Left hindlimb (tissue), 1 donor: Measurements from ENCODE around the gene LTO1.
A peak's percentile ranks its signal among the peaks of the same experiment; 100 is the strongest.

Experiments used
- DNase-seq: peaks from one replicate; pipeline ENCODE4 v3.0.0-alpha.2; 2018

Gene LTO1

GRCh38 chr11:69674886-69675714 is at the start of gene LTO1:
TSS of gene LTO1 (minus strand) at chr11:69675353. CDS start at chr11:69675239, 114 bp downstream.
- DNase-seq = peak; percentile 97

DNA sequence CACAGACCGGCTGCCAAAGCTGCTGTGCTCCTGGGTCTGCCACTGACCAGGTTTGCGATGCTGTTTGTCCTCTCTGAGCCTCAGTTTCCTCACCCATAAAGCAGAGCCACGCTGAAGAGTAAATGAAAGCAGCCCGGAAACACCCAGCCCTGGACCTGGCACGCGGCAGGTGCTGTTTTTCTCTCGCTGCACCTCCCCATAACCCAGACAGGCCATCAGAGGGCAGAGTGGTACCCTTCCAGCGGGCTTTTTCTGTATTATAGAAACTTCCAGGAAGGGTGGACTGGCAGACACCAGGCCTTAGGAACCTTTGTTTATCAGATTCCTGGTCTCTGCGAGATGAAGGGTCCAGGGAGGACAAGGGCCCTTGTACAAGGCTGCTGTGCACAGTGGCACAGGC is 46.6 kb upstream of the LTO1 start:
- DNase-seq = no peak

- DNase-seq = no peak
Measured at GRCh38 chr11:69721106-69721505, 46.0 kb upstream of the LTO1 start.

DNA sequence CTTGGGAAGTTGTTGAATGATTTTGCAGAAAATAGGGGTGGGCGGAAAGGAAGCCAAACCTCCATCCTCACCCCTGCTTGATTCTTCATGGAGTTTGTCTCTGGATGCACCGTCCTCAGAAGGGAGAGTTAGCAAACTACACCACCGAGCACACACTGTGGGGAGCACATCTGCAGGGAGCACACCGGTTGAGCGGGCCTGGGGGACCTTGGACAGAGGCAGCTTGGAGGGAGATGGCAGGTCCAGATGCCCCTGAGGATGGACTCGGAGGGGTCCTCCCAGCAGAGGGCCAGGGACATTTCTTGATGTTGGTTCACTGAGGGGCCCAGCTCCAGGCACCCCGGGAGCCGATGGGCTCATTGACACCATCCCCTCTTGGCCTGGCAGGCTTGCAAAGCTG is 43.8 kb upstream of the LTO1 start:
- no peak for DNase-seq

- no peak for DNase-seq
Measured at GRCh38 chr11:69718147-69718546, 43.0 kb upstream of the LTO1 start.

DNA sequence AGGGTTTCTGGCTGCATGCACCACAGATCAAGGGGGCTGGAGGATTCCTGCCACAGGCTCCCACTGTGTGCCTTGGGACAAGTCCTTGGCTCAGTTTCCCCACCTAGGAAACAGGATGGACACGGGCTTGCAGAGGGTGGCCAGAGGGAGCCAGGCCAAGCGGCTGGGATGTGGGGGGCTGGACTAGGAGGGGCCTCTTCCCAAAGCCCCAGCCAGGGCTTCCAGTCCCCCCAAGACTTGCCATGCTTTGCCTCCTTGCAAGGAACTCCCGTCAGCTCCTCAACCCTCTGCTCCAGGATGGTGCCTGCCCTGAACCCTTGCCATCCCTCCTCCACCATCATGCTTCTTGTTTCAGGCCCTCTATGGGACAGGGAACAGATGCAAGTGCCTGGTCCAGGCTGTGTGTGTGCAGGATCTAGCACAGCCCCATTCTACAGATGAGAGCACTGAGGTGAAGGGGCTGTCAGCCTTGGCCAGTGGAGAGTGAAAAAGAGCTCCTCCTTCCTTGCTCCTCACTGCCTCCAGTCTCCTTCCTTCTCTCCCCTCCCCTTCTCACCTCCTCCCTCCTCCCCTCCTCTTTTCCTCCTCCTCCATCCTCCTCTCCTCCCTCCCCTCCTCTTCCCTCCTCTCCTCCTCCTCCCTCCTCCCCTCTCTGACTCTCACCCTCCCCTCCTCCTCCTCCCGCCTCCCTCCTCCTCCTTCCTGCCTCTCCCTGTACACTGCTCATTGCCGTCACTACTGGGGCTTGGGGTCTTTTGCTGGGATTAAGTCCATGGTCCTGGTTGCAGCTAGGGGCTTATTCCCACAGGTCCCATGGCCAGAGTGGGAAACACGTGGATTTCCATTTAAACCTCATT is 42.0 kb upstream of the LTO1 start:
- DNase-seq = no peak

GRCh38 chr11:69716099-69716498 is 40.9 kb upstream of the LTO1 start:
- no peak for DNase-seq

GRCh38 chr11:69715446-69715845 is 40.3 kb upstream of the LTO1 start:
- no peak for DNase-seq

DNA sequence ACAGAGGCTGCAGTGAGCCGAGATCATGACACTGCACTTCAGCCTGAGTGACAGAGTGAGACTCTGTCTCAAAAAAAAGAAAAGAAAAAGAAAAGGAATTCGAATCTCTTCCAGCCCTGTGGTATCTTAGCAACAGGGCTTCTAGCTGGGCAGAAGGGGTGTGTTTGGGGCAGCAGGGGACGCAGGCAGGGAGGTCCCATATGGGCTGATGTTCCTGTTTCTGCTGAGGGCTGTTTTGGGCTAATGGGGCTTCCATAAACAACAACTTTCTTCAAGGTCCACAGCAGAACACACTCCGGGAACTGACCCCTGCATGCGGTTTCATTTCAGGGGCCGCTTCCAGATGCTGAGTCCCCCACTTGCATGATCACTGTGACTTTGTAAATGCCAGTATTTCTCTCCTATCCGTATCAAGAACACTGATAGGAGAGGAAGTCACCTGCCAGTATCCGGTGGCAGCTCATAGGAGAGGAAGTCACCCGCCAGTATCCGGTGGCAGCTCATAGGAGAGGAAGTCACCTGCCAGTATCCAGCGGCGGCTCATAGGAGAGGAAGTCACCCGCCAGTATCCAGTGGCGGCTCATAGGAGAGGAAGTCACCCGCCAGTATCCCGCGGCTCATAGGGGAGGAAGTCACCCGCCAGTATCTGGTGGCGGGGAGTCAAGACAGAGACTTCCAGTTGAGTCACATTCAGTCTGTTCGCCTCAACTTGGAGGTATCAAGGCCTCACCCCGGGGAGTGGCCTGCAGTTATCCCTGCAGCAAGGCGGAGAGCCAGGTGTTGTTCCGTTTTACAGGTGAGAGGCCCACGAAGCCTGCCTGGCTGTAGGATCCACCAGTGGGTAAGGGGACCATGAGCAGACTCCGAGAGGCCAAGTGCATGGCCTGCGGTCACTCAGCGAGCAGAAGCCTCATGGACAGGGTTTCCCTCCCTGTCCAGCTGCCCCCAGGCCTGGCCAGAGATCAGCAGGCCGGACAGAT is 37.0 kb upstream of the LTO1 start:
- no peak for DNase-seq

DNA sequence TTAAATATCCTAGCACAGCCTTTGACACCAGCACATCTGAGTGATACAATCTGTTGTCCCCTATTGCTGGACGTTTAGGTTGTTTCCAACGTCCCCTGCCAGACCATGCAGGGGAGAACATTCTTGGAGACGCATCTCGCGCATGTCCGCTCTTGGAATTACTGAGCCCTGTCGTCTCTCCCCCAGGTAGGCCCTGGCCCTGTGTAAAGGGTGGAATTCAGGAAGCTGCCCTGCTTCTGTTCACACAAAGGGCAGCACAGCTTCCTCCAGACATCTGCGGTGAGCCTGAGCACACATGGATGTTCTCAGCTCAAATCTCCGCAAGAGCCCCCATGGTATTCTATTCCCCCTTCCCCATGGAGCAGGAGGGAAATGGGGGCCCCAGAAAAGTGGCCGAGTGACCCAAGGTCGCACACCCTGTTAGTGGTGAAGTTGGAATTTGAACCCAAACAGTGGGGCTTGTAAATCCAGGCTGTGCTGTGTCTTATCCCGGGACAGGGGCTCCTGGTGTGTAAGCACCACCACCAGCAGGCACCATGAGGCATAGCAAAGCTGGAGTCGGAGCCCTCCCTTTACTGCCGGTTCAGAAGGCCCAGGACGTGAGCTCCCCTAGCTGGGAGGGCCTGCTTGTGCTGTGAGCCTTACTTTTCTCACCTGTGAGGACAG is 33.7 kb upstream of the LTO1 start:
- DNase-seq = no peak

- no peak for DNase-seq
Measured at GRCh38 chr11:69707176-69707575, 32.0 kb upstream of the LTO1 start.

DNA sequence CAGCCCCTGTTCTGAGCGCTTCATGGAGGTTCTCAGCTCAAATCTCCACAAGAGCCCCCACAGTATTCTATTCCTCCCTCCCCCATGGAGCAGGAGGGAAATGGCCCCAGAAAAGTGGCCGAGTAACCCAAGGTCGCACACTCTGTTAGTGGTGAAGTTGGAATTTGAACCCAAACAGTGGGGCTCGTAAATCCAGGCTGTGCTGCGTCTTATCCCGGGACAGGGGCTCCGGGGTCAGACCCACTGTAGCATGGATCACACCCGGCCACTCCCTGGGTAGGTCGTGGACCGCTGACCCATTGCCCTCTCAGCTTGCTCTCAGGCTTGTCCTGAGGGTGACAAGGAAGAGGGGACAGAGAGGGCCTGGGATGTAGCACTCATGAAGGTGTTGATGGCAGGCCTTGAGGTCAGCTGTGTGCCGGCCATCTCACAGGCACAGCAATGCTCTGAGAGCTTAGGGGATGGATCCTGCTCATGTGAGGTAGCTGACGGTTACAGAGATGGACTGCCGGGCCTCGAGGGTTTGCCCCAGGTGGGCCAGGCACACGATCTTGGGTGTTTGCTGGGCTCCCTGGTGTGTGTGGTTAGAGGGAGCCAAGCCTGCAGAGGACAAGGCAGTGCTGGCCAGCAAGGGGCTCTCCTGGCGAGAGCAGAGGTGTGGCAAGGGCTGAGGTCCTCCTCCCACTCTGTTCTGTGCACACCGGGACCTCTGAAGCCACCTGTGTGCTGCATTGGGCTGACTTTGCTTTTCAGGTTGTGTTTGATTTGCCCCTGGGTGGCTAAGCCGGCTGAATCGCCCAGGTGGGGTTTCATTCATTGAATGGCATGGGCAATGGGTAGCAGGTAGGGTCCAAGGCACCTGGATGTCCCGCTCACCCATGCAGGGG is 31.0 kb upstream of the LTO1 start:
- no peak for DNase-seq

DNA sequence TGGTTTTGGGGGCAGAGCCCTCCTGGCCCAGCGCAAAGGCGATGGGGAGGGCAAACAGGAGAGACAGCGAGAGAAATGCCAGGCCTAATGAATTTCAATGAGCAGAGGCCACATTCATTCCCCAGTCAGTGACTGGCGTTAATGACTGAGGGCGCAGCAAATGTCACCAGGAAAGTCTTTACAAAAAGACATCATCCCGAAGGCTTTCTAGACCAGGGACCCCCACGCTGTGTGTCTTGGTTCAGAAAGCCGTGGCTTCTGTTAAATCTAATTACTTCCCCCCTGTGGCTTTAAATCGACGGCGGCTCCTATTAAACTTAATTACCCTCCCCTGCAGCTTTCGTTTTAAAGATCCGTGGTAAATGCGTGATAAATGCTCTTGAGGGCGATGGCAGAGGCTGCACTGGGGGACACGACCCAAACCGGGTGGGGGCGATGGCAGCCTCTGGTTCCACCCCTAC is 30.2 kb upstream of the LTO1 start:
- DNase-seq = no peak

DNA sequence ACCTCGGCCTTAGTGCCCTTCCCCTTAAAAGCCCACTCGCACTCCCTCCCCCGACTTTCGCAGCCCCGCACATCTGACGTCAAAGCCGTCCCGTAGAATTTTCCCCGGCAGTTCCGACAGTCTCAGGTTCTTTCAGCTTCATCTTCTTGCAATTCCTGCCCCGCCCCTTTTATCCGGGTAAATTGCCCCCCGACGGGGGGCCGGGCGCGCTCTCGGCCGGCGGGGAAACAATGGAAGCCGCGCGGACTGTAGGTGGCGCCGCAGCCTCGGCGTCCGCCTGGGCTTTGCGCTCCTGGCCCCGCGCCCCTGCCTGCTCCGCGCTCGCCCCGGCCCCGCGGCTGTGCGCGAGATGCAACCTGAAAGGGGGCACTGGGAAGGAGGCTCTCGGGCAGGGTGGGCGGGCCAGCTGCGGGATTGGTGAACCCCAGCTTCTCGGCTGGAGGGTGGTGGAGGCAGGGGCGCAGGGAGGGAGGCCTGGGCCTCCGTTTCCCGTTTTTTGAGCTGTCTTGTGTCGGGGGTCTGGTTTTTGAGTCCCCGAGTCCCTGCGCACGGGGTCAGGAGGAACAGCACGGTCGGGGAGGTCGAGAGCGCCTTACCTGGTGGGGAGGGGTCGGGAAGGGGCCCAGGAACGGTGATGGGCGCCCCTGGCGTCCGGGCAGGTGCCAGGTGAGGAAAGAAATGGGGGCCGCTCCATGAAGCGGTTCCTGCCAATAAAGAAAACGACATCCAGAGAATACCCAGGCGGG is 29.5 kb upstream of the LTO1 start:
- no peak for DNase-seq

DNA sequence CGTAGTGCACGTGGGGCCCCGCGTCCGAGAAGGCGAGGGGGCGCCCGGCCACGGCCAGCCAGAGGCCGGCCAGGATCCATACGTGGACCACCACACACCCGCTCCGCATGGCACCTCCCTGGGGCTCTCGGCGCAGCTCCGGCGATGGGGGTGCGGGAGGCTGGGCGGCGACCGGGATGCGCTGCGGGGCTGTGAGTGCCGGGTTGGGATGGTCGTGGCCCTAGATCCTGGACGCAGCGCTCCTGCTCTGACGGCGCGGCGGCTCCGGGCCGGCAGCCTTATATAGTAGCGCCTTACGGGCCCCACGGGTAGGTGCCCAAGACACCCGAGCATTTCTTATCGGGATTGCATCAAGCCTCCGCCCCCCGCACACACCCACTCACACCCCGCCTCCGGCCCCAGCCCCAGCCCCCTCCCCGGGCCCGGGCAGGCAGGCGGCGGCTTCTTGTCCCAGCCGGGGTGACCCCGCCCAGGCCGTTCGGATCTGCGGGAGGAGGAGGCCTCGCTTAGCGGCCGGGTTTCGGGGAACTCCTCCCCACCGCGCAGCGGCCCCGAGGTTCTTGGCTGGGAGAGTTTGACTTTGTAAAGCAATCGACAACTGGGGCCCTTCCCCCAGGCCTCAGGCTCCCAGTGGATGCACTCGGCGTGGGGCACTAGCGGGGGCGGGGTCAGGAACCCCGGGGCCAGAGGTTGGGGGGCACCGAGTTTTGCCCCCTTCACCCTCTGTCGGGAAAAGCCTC is 28.8 kb upstream of the LTO1 start, which contains the start of gene FGF19:
Gene FGF19 (minus strand): TSS at position 255 of the 740 bp plus-strand sequence. CDS start 146 bp downstream, at position 109.
- no peak for DNase-seq

DNA sequence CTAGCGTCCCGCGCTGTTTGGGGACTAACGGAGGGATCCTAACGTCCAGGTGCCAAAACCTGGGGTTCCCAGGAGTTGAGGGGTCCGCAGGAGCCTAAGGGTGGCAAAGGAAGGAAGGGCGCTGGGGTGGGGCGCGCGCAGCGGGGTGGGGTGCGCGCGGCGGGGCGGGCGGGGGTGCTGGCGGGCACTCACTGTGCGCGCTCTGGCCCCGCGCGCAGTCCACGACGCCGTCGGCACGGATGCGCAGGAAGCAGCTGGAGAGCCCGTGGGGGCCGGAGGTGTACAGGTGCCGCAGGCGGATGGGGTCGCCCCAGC is 28.3 kb upstream of the LTO1 start:
- no peak for DNase-seq

GRCh38 chr11:69702769-69703452 is 27.8 kb upstream of the LTO1 start:
- no peak for DNase-seq

- no peak for DNase-seq
Measured at GRCh38 chr11:69702239-69702691, 27.1 kb upstream of the LTO1 start.
